Ectodermal cell (in vitro differentiated cells): ENCODE measurements around the gene SYTL5.

Experiments
- H3K27ac ChIP-seq: 2 replicates; pipeline ENCODE4 v1.7.0; 2013; ENCODE audit warnings: mild to moderate bottlenecking, low read depth, low read length; ENCODE audit not compliant: insufficient read depth, poor library complexity, severe bottlenecking
- H3K27me3 ChIP-seq: 2 replicates; pipeline ENCODE4 v1.7.0; 2013; ENCODE audit warnings: mild to moderate bottlenecking, low read length; ENCODE audit not compliant: insufficient read depth, control insufficient read depth, poor library complexity, severe bottlenecking
- H3K36me3 ChIP-seq: one replicate; pipeline ENCODE4 v1.7.0; 2013; ENCODE audit warnings: low read length; ENCODE audit not compliant: control insufficient read depth, insufficient read depth
- H3K4me1 ChIP-seq: one replicate; pipeline ENCODE4 v1.7.0; 2013; ENCODE audit warnings: low read length; ENCODE audit not compliant: control insufficient read depth, insufficient read depth
- H3K4me3 ChIP-seq: 2 replicates; pipeline ENCODE4 v1.7.0; 2013; ENCODE audit warnings: low read depth, low read length, control low read depth; ENCODE audit not compliant: insufficient read depth
- H3K9me3 ChIP-seq: 2 replicates; pipeline ENCODE4 v1.7.0; 2013; ENCODE audit warnings: mild to moderate bottlenecking, low read length, moderate library complexity; ENCODE audit not compliant: control insufficient read depth
- WGBS, 2 experiments: methylation state at CpG; one replicate each; pipeline ENCODE4 v1.1.7; 2013; ENCODE audit warnings: missing lambda C conversion rate in 2 of 2; 5-methylcytosine and 5-hydroxymethylcytosine counted together

Gene SYTL5

DNA sequence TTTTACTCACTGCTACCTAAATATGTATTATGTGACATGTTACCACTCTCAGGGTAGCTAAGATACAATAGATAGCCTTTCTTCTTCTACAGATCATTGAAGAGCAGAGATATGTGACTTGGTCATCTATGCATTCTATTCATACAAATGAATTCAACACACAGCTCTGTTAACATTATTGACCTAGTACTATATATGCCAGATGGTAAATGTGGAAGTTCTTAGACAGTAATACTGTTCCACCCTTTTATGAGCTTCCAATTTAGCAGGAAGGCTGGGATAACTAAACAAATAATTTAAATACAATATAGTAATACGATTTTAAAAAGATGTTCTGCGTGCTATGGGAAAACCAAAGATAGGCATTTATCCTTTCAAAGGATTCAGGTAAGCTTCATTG, 76.0 kb downstream of the SYTL5 start:
- WGBS, 2 experiments, result 86 to 94% methylated on average over 1 to 2 of the region's 2 CpGs
- H3K27me3 ChIP-seq, result no peaks in the 10 kb centered on the region
- H3K36me3 ChIP-seq, result no peaks in the 10 kb centered on the region
- no peaks in the 10 kb centered on the region for H3K9me3 ChIP-seq
- H3K27ac ChIP-seq, result no peak overlapping the region
- no peak overlapping the region for H3K4me3 ChIP-seq
- H3K4me1 ChIP-seq, result no peaks in the 10 kb centered on the region

GRCh38 chrX:38085813-38086212, 79.5 kb downstream of the SYTL5 start:
- WGBS, 2 experiments, result 82 to 95% methylated on average over 3 to 4 of the region's 4 CpGs
- no peaks in the 10 kb centered on the region for H3K27me3 ChIP-seq

DNA sequence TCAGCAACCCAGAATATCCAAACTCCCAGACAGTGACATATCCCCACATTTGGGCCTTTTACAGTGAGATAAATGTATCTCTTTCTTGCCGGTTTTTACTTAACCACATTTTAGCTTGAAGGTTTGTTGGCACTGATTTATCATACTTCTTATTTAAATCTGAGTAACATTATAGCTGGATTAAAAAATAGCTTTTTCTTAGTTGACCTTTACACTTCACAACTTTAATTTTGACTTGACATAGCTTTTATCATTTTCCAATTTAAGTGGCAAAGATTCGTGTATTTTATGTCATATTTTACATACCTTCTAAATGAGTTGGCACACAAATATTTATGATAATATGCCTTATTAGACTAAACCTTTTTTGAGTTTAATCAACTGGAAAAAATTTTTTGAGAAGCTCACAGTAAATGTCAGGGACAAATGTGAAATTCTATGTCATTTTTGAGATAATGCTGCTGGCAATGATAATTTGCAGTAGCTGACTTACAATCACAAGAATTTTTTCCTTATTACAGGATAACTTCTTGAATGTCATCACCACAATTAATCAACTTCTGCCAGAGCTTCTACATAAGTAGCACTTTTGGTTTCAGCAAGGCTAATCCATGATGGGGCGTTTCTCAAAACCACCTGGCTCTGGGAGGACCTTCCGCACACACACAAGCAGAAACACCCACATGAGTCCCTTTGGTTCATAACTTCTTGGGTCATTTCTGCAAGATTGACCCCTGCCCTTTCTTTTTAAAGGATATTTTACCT, 80.3 kb downstream of the SYTL5 start:
- Histone ChIP-seq H3K9me3 (no peaks in the 10 kb centered on the region), H3K36me3 (no peaks in the 10 kb centered on the region), H3K27me3 (no peaks in the 10 kb centered on the region), H3K4me1 (no peaks in the 10 kb centered on the region), H3K4me3 (no peak overlapping the region), H3K27ac (no peak overlapping the region)
- WGBS, 2 experiments, result 96 to 98% methylated on average over 2 of the region's 4 CpGs

More at GRCh38 chrX:38085813-38086212, 79.5 kb downstream of the SYTL5 start:
- Histone ChIP-seq H3K4me3 (no peak overlapping the region), H3K27ac (no peak overlapping the region), H3K9me3 (no peaks in the 10 kb centered on the region), H3K4me1 (no peaks in the 10 kb centered on the region), H3K36me3 (no peaks in the 10 kb centered on the region)

DNA sequence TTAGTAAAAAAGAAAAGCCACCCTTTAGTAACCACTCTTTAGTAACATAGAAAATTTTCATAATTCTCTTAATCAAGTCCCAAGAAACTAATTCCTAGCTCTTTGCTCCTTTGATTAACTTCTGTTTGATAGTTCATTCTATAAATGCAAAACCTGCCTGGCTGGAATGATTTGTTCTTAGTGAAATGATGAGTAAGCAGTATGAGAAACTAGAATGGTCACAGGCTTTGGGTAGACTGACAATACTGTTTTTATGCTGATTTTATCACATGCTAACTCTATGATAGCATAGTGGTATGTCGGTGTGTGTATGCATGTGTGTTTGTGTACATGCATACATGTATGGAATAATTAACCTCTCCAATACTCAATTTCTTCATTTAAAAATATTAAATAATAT, 81.2 kb downstream of the SYTL5 start:
- Histone ChIP-seq H3K9me3 (no peaks in the 10 kb centered on the region), H3K4me1 (no peaks in the 10 kb centered on the region), H3K36me3 (no peaks in the 10 kb centered on the region), H3K4me3 (no peak overlapping the region), H3K27ac (no peak overlapping the region), H3K27me3 (no peaks in the 10 kb centered on the region)
- no CpG with 5 or more reads among the region's 1 CpG for WGBS, 2 experiments

DNA sequence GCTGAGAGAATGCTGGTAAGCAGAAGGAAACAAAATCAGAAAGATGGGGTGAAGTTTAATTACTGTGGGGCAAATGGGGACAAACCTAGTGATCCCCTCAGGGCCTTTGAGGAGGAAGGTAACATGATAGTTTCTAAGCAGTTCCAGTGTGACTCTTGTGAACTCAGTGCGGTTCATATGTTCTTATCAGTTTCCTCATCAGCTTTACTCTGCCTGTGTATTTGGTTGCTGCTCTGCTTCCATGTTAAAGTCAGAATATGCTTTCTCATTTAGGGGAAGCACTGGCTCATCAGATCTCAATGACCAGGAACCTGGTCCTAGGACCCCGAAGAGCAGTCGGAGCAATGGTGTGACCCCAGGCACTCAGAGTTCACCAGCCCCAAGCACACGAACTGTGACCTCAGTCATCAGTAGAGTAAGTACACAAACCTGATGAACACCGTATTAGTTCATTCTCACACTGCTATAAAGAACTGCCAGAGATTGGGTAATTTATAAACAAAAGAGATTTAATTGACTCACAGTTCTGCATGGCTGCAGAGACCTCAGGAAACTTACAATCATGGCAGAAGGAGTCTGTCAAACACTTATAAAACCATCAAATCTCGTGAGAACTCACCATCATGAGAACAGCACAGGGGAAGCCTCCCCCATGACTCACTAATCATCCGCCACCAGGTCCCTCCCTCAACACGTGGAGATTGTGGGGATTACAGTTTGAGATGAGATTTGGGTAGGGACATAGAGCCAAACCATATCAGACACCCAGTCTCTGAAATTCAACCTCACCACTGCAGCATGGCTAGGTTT, 83.0 kb downstream of the SYTL5 start:
- H3K4me1 ChIP-seq, result no peaks in the 10 kb centered on the region
- no peak overlapping the region for H3K4me3 ChIP-seq
- H3K27me3 ChIP-seq, result no peaks in the 10 kb centered on the region
- H3K9me3 ChIP-seq, result no peaks in the 10 kb centered on the region
- WGBS, 2 experiments, result 93 to 95% methylated on average over 5 to 6 of the region's 8 CpGs
- H3K27ac ChIP-seq, result no peak overlapping the region
- no peaks in the 10 kb centered on the region for H3K36me3 ChIP-seq

DNA sequence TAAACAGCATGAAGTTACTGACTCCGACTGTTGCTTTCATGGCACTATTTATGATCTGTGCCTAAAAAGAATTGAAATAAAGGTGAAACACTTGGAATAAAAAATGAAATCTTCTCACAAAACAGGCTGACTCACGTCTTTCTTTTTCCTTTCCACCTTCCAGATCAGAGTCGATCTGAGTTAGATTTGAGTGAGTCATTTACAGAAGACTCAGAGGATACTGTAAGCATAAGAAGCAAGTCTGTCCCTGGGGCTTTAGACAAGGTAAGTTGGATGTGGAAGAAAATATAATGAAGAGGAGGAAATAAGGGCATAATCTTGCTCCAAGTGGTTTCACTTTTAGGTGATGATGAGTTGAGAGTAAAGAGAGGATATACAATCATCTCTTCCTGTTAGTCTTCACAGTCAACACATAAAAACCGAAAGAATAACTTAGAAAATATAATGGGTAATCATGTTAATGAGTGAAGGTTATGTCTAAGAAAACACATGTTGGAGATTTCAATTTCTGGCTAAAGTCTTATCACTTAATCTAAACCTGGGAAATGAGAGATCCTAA, 89.7 kb downstream of the SYTL5 start:
- H3K4me1 ChIP-seq, result no peaks in the 10 kb centered on the region
- H3K9me3 ChIP-seq, result no peaks in the 10 kb centered on the region
- no peak overlapping the region for H3K27ac ChIP-seq
- no peaks in the 10 kb centered on the region for H3K36me3 ChIP-seq
- H3K4me3 ChIP-seq, result no peak overlapping the region
- 90% methylated on average over 3 of the region's 4 CpGs; no CpG with 5 or more reads in 1 of the 2 experiments for WGBS, 2 experiments
- no peaks in the 10 kb centered on the region for H3K27me3 ChIP-seq

DNA sequence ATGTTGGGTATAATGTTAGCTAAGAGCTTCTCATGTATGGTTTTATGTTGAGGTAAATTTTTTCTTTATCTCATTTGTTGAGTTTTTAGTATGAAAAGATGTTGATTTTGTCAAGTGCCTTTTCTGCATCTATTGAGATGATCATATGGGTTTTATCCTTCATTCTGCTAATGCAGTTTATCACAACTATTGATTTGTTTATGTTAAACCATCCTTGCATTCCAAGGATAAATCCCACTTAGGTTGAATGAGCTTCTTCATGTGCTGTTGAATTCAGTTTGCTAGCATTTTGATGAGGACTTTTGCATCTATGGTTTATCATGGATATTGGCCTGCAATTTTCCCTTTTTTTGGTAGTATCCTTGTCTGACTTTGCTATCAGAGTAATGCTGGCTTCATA, 93.3 kb downstream of the SYTL5 start:
- no peak overlapping the region for H3K27ac ChIP-seq
- H3K9me3 ChIP-seq, result no peaks in the 10 kb centered on the region
- no peak overlapping the region for H3K4me3 ChIP-seq
- no peaks in the 10 kb centered on the region for H3K36me3 ChIP-seq
- H3K4me1 ChIP-seq, result no peaks in the 10 kb centered on the region
- no peaks in the 10 kb centered on the region for H3K27me3 ChIP-seq

DNA sequence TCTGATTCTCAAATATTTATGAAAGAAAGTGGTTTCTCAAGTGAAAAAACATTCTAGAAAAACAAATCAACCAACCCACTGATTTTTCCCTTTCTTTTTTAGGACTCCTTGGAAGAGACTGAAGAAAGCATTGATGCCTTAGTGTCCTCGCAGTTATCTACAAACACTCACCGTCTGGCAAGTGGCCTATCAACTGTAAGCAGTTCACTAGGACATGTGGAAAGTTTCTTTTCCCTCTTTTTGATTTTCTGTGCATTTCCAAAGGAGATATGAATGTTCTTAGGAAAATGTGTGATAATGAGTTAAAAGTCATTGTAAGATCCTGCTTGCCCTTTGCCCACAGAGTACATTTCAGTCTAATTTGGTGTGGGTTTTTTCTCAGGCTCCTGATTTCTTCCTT, 95.9 kb downstream of the SYTL5 start:
- no peaks in the 10 kb centered on the region for H3K36me3 ChIP-seq
- no peaks in the 10 kb centered on the region for H3K9me3 ChIP-seq
- 100% methylated on average over 2 of the region's 2 CpGs for WGBS, 2 experiments
- no peaks in the 10 kb centered on the region for H3K27me3 ChIP-seq
- H3K4me1 ChIP-seq, result no peaks in the 10 kb centered on the region
- H3K27ac ChIP-seq, result no peak overlapping the region
- no peak overlapping the region for H3K4me3 ChIP-seq

DNA sequence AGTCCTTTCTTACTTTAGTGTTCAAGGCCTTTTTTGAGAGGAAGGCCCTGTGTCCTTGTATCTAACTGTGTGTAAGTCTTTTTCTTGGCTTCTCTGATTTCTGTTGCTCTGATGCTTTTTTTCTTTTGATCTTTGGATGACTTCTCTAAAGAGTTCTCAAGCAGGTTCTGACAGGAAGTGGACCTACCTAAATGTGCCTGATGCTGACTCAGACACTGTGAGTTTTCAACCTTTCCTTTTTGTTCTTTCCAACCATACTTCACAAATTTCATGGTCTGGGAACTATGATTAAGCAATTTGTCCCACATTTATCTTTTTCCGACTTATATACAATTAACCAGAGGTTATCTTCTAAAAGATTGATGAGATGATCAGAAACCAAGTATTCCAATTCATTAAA, 96.5 kb downstream of the SYTL5 start:
- H3K36me3 ChIP-seq, result no peaks in the 10 kb centered on the region
- no peaks in the 10 kb centered on the region for H3K9me3 ChIP-seq
- H3K4me1 ChIP-seq, result no peaks in the 10 kb centered on the region
- no peaks in the 10 kb centered on the region for H3K27me3 ChIP-seq
- H3K4me3 ChIP-seq, result no peak overlapping the region
- 86% methylated on average over 1 of the region's 1 CpG; no CpG with 5 or more reads in 1 of the 2 experiments for whole genome bisulfite sequencing, 2 experiments
- no peak overlapping the region for H3K27ac ChIP-seq
